ENCODE results near the gene ALDH16A1. TPM values are rescaled to one million over a fixed set of nuclear protein-coding genes. Genes with fewer than 3 reads are reported as not detected.
A peak's percentile ranks its signal among the peaks of the same experiment; 100 is the strongest.

ALDH16A1 gene
- total and polyA plus RNA-seq, 2 of the 4 experiments (the other 2 are of a cell fraction), result 10.4 to 12.9 TPM

- WGBS, 2 experiments (ENCODE audit: extremely low coverage in 2 of 2, insufficient read length in 1 of 2), result 91% methylated on average over 5 of the region's 12 CpGs; no CpG with 5 or more reads in 1 of the 2 experiments
- Histone ChIP-seq H3K18ac (ENCODE audit: low read depth, low read length) (no peak overlapping the region), H2BK120ac (ENCODE audit: low read depth, low read length) (no peak overlapping the region), H2AFZ (replicated peaks; ENCODE audit: low read length, poor library complexity) (no peak overlapping the region), H2AK5ac (ENCODE audit: low read depth, low read length) (no peak overlapping the region), H3K9me3 (ENCODE audit: control insufficient read depth, insufficient read depth, low read length) (no peaks in the 10 kb centered on the region), H3K4ac (ENCODE audit: low read depth, low read length) (no peak overlapping the region), H3K4me1 (ENCODE audit: control insufficient read depth, insufficient read depth, low read length) (peaks cover 12% of the 10 kb centered on the region), H3K36me3 (ENCODE audit: control insufficient read depth, insufficient read depth, low read length) (peaks cover 53% of the 10 kb centered on the region), H2AK9ac (replicated peaks; ENCODE audit: low read depth, low read length, poor library complexity) (no peak overlapping the region), H4K91ac (ENCODE audit: insufficient read depth, low read depth, low read length) (no peak overlapping the region), H3K27me3 (ENCODE audit: control insufficient read depth, insufficient read depth, low read length) (no peaks in the 10 kb centered on the region), H3K56ac (ENCODE audit: extremely low read depth, insufficient read depth, low read length) (no peak overlapping the region), H2BK20ac (ENCODE audit: low read depth, low read length) (no peak overlapping the region), H4K8ac (ENCODE audit: low read depth in 2 of 2, low read length in 2 of 2) (peak overlapping the region; percentile 16 to 26; a peak in 2 of 4 replicates), H2BK5ac (ENCODE audit: low read depth, low read length, poor library complexity, severe bottlenecking) (no peak overlapping the region), H4K5ac (ENCODE audit: low read depth, low read length) (no peak overlapping the region), H2BK15ac (ENCODE audit: low read depth, low read length) (no peak overlapping the region), H3K14ac (replicated peaks; ENCODE audit: low read depth, low read length) (no peak overlapping the region), H3K23ac (ENCODE audit: low read depth, low read length) (no peak overlapping the region), H3K9ac (ENCODE audit: low read depth, low read length) (no peak overlapping the region), H3K4me2 (ENCODE audit: low read depth, low read length) (no peak overlapping the region), H3K4me3 (ENCODE audit: insufficient read depth, low read depth, low read length) (no peak overlapping the region), H3K9me1 (ENCODE audit: insufficient read depth, low read length) (peaks cover 5% of the 10 kb centered on the region), H4K20me1 (ENCODE audit: insufficient read depth, low read length) (peaks cover 58% of the 10 kb centered on the region), H3K27ac (ENCODE audit: insufficient read depth, low read length) (no peak overlapping the region), H3K79me1 (ENCODE audit: low read depth in 1 of 2, low read length in 2 of 2) (peaks cover 21 to 49% of the 10 kb centered on the region in 2 experiments)
- CTCF ChIA-PET, result no interaction called here
- DNase-seq (peak; percentile 27), ATAC-seq (ENCODE audit: low read depth) (no peak)
- TF ChIP-seq POLR2A (IDR thresholded peaks at IDR 0.05; ENCODE audit: low read depth, low read length), result peak; percentile 77
- no peak for TF ChIP-seq USF2 (IDR thresholded peaks at IDR 0.05; ENCODE audit: low read depth, low read length)
- POLR2A ChIA-PET (ENCODE audit: unreplicated experiment), result no interaction called here
- intact Hi-C loops (cut with micrococcal nuclease), result no loop called here
- BruUV-seq (replicated peaks), result no TSS peak
- dilution Hi-C loops (cut with HindIII; ENCODE audit: low sequenced_read_pairs, unreplicated experiment), result no loop called here
- in situ Hi-C loops (cut with MboI; ENCODE audit: low sequenced_read_pairs), result loop anchor here (10.0 kb wide), 1 partner anchor 172 kb away; the partner anchor contains the start of genes BCL2L12 and IRF3
Observed at GRCh38 chr19:49492573-49493405, 39.8 kb downstream of the ALDH16A1 start.

All from IMR-90 (cell line).